GM18951 (cell line): ENCODE measurements around the gene DRC1.

Experiments
- POLR2A ChIP-seq: IDR thresholded peaks from 4 replicates; pipeline ENCODE4 v1.6.1; 2011; ENCODE audit warnings: mild to moderate bottlenecking; ENCODE audit not compliant: insufficient read length, insufficient read depth; ENCODE audit errors: extremely low read depth
- in situ Hi-C: fragments of 300-500 bp; cut with MboI; formaldehyde crosslinking; loops from one replicate; pipeline ENCODE4 v1.12.0; 2022; ENCODE audit warnings: low sequenced_read_pairs, mixed read lengths, inconsistent platforms; ENCODE audit not compliant: unreplicated experiment

Gene DRC1

DNA sequence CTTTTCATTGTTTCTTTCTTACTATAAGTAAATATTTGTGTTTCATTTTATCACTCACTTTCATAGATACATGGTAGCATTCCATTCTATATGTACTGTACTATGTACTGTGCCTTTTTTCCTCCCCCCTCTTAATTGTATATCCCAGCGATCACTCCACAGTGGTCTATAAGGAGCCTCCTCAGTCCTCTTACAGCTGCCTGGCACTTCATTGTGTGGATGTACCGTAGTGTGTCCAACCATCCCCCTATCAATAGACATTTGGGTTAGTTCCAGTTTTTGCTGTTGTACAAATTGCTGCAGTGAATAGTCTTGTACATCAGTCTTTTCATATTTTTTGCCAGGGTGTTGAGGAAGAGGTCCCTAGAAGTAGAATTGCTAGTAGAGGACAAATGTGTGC is 21.4 kb upstream of the DRC1 start:
- in situ Hi-C loops: no loop called here
- TF ChIP-seq POLR2A: no peak

DNA sequence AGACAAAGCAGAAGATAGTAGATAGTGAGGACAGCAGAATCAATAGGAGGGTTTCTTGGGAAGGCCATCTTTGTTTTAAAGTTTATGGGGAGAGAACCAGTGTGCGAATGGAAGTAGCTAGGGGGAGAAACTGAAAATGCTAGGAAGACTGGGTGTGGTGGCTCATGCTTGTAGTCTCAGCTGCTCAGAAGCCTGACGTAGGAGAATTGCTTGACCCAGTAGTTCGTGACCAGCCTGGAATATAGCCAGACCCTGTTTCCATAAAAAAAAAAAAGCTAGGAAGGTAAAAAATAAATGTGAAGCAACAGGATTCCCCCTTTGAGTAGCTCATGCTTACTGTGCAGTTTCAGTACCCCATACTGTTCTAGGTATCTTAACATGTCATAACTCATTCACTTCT is 19.2 kb upstream of the DRC1 start:
- in situ Hi-C loops: no loop called here
- TF ChIP-seq POLR2A: no peak

DNA sequence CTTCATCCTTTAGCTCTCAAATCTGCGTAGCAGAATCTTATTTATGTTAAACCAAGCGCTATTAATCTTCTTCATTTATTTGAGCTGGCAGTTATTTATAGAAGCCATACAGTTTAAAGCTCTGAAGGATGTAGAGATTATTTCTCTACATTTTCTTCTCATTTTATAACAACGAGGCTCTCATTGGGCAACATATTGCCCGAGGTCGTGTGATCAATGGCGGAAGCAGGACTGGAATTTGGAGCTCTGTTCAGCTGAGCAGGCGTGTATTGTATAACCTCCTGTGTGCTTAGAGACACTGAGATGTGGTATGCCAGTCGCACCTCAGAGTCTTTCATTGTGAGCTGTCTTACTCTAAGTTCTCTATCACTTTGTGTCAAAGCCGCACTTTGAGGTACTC is 17.5 kb upstream of the DRC1 start:
- in situ Hi-C loops: no loop called here
- TF ChIP-seq POLR2A: no peak

DNA sequence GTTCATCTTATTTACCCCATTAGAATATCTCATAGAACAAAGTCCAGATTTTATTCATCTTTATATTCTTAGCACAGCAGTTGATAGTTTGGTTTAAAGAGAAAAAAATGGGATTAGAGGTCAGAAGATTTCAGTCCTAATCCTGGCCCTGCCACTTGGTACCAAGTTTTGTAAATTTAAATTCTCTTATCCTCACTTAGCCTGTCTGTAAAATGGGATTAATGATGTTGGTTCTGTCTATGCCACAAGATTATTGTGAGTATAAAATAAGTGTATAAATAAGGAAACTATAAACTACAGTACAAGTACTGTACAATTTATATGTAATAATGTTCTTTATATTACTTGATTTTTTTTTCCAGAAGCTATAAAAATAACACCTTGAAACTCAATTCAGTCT is 17.1 kb upstream of the DRC1 start:
- in situ Hi-C loops: no loop called here
- no peak for TF ChIP-seq POLR2A

DNA sequence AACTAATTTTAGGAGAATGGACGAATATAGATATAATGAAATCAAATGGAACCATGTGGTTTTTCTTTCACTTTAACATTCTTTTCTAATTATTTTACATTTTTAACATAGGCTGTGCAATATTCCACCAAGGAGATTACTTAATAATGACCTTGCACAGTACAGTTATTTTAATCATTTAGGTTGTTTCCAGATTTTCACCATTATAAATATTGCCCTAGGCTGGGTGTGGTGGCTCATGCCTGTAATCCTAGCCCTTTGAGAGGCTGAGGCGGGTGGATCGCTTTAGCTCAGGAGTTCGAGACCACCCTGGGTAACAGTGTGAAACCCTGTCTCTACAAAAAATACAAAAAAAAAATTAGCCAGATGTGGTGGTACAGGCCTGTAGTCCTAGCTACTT is 14.5 kb upstream of the DRC1 start:
- no peak for TF ChIP-seq POLR2A
- in situ Hi-C loops: no loop called here

DNA sequence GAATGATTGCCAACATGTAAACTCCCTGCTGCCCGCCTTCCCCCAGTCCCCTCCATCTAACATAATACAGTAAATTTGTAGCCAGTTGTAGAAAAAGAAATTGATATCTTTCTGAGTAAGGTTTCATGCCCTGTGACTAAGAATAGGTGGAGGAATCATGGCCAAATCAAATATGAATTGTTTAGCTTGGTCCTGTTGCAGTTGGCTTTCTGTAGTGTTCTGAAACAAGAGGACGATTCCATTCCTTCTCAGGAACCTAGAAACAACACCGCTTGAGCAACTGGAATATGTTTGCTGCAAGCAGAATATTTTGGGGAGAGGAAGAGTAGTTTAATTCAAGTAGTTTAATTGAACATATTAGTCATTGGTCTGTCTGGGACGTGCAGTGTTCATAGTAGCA is 7.0 kb upstream of the DRC1 start:
- TF ChIP-seq POLR2A: no peak
- in situ Hi-C loops: no loop called here

DNA sequence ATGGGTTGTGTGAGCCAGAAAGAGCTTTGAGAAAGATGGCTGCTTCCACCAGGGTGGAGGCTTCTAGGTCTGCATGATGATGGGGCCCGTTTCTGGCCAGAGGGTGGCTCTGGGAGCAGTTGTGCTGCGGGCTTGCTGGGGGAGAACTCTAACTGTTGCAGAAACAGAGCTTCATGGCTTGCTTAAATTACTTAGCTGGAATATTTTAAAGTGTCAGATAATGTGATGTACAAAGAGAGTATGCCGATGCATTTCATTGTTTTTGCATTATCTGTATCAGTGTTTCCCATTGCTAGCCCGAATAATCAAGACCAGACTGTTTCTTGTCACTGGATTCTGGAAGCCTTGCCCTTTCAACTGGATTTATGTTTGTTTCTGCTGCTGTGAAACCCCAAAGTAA is 6.3 kb upstream of the DRC1 start:
- in situ Hi-C loops: no loop called here
- no peak for TF ChIP-seq POLR2A

DNA sequence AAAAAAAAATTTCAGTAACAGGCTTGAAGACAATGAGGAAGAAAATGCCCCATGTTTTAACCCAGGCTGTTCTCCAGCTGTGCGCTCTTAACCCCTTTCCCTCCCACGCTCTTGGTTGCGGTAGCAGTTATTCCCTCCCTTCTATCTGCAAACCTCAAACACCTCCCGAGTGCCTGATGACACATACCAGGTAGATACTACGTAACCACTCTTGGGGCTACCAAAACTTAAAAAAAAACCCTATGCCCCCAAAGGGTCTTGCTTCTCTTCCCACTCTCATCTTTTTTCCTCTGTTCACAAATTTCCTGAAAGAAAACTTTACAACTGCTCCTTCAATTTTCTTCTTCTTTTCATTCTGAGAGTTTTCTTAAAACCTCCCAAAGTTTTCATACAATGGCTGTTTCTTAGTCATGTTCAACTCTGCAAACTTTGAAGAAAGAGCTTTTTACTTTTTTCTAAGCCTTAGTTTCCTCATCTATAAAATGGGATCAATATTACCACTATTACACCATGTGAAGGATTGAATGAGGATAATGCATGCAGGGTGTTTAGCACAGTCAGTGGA is 4.9 kb upstream of the DRC1 start:
- in situ Hi-C loops: no loop called here
- TF ChIP-seq POLR2A: no peak

DNA sequence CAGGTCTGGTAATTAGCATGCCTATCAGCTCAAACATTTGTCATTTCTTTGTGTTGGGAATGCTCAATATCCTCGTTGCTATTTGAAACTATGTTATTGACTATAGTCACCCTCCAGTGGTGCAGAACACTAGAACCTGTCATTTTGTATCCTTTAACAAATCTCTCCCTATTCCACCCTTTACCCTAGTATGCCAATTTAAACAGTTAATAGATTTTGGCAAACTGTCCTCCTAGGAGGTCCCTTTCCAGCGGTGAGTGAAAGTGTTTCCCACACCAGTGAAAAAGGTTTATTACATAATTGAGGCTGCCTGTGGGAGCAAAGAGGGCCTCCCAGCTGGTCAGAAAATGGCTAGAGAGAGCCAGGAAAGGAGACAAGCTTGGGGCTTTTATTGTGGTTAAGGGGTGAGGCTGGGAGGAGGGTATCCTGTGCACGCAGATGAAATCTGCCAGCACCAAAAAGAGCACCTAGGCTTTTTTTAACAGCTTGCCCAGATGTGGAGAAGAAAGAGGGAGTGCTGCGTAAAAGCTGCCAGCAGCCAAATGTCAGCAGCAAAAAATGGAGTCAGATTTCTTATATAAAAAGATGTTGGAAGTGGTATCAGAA is 1.8 kb upstream of the DRC1 start:
- TF ChIP-seq POLR2A: no peak
- in situ Hi-C loops: no loop called here

DNA sequence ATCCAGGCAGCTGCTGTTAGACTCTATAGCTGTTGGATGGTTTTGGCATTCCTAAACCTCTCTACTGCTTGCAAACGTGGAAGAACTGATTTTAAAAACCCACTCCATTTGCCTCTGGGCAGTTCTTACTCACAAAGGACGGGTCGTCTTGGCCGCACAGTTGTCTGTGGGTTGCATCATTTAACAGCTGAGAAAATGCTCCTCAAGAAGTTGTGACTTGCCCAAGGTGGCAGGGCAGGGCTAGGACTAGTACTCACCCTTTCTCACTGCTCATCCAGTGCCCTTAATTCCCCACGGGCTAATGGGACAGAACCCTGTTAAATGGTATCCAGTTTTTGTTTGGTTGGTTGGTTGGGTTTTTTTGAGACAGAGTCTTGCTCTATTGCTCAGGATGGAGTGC is 997 bp upstream of the DRC1 start:
- no peak for TF ChIP-seq POLR2A
- in situ Hi-C loops: no loop called here

DNA sequence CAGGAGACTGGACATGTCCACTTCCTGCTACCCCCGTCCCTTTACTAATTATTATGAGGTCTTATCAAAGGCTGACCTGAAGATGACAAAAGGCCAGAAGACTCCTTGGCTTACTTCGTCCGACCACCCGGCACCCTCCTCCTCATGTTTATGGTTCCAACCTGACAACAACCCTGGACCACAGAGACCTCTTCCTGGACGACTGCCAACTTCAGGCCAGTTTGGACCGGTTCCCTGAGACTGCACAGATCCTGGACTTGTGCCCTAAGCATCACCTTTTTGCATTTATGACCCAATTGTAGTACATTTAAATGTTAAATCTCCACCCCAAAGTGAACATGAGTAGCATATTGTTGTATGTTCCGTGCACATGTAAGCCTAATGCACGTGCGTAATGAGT is 5.8 kb downstream of the DRC1 start:
- TF ChIP-seq POLR2A: no peak
- in situ Hi-C loops: no loop called here

DNA sequence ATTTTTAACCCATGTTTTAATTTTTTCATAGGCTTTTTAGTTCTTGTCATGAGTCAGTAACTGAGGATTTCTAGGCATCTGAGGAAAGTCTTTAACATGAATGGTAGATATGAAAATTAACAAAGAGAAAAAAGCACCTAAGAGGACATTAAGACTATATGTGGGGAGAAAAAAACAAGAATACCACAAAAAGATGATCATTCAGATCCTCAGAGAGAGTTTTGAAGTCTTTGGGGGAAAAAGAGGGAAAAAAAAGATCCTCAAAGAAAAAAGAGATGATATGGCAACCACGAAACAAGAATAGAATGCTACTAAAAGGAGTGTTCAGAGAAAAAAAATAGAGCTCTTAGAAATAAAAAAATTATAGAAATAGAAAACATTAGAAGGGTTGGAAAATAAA is 8.1 kb downstream of the DRC1 start:
- in situ Hi-C loops: no loop called here
- TF ChIP-seq POLR2A: no peak

DNA sequence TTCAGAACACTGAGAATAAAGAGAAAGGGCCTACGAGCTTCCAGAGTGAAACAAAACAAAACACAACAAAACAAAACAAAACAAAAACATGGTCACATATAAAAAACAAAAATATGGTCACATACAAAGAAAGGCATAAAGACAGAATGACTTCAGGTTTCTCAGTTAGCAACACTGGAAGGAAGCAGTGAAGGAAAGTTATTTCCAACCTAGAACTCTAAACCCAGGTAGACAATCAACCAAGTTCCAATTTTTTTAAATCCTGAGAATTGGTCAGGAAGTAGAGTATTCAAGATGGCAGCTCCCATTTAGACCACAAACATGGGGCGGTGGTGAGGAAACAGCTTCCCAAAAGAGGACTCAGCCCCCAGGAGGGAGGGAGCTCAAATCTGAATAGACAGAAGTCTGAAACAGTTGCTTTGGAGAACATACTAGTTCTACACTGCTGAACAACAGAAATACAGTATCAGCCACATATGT is 9.1 kb downstream of the DRC1 start:
- in situ Hi-C loops: no loop called here
- no peak for TF ChIP-seq POLR2A

DNA sequence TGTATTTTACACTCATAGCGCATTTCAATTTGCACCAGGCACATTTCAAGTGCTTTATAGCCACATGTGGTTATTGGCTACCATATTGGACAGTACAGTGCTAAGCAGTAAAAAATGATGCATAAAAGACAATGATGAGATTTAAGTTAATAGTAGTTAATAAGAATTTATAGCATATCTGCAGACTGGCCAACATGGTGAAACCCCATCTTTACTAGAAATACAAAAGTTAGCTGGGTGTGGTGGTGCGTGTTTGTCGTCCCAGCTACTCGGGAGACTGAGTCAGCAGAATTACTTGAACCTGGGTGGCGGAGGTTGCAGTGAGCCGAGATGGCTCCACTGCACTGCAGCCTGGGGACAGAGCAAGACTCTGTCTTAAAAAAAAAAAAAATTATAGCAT is 9.7 kb downstream of the DRC1 start:
- TF ChIP-seq POLR2A: no peak
- in situ Hi-C loops: no loop called here

DNA sequence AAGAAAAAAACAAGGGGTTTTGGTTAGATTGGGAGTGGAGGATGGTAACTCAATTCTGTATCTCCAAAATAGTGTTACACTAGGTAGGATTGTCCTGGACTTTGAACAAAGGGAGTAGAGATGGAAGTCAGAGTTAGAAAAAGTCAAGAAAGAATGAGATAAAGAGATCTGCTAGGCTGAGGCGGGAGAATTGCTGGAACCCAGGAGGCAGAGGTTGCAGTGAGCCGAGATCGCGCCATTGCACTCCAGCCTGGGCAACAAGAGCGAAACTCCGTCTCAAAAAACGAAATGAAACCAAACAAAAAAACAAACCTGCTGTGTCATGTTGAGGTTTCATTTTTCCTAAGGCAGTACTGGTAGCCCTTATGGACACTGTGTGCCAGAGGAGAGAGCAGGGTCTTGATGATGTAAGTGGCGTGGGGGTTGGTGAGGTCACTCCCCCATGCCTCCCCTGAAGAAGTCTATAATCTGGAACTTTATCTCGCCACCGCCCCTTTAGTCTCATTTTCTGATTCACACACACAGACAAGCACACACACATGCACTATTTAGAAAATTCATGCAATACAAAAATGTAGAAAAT is 10.5 kb downstream of the DRC1 start:
- in situ Hi-C loops: no loop called here
- TF ChIP-seq POLR2A: peak; percentile 35

DNA sequence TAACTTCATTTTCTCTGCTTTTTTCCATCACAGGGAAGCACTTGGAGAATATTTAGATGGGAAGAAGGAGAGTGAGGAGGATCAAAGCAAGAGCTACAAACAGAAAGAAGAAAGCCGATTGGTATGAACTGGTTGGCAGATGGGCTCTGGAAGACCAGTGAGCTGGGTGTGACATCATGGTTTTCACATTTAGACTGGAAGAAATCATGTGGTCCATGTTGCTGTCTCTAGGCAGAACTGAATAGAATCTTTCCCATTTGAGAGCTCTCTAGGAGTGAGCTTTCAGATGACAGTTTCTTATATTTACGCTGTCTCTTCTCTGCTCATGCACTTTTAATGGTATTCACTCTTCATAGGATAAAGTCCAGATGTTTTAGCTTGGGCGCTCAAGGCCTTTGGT is 12.6 kb downstream of the DRC1 start:
- TF ChIP-seq POLR2A: no peak
- in situ Hi-C loops: no loop called here
